Endothelial cell of umbilical vein (primary cell): Measurements from ENCODE around the gene GDI1.

Experiments
- FOS ChIP-seq: IDR thresholded peaks from 2 replicates; pipeline ENCODE4 v1.6.1; 2011; ENCODE audit warnings: mild to moderate bottlenecking, low read length, moderate library complexity, borderline replicate concordance; ENCODE audit not compliant: insufficient read depth
- JUN ChIP-seq: IDR thresholded peaks from 2 replicates; pipeline ENCODE4 v1.6.1; 2011; ENCODE audit warnings: borderline replicate concordance, low read depth; ENCODE audit not compliant: insufficient read length, insufficient read depth
- POLR2A ChIP-seq: IDR thresholded peaks from 2 replicates; pipeline ENCODE4 v1.6.1; 2012; ENCODE audit warnings: low read depth, mild to moderate bottlenecking, control low read depth, low read length
- POLR2AphosphoS5 ChIP-seq: IDR thresholded peaks from 2 replicates; pipeline ENCODE4 v1.6.1; 2012; ENCODE audit warnings: low read depth, mild to moderate bottlenecking, control low read depth, low read length, moderate library complexity; ENCODE audit not compliant: insufficient read depth
- TF ChIP-seq, protein P1 (sequence below), 2 donors: IDR thresholded peaks; 1 replicate in 1 of 2; 2 replicates in 1 of 2; pipeline ENCODE4 v1.5.1; 2011; ENCODE audit warnings: low read length in 2 of 2, mild to moderate bottlenecking in 2 of 2, moderate library complexity in 2 of 2, control low read depth in 1 of 2, inconsistent platforms in 1 of 2, low read depth in 1 of 2; ENCODE audit not compliant: insufficient read depth in 1 of 2; ENCODE audit errors: extremely low read depth in 1 of 2

DNA sequence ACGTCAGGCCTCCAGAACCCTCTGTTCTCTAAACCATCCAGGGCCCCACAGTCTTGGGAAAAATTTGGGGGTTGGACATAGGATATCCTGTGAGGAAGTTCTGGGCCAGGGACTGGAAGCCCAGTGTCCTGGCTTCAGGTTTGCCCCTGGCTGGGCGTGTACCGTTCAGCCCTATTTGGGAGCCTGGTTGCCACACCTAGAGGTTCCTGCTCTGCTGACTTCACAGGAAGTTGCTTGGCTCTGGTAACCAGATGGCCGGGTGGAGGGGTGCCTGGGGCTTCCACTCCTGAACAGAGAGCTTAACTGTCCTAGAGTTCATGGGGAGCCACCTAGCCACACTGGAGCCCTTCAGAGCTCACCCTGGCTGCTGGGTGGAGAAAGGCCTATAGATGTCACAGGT is 24.5 kb upstream of the GDI1 start:
- TF ChIP-seq, protein P1, sequence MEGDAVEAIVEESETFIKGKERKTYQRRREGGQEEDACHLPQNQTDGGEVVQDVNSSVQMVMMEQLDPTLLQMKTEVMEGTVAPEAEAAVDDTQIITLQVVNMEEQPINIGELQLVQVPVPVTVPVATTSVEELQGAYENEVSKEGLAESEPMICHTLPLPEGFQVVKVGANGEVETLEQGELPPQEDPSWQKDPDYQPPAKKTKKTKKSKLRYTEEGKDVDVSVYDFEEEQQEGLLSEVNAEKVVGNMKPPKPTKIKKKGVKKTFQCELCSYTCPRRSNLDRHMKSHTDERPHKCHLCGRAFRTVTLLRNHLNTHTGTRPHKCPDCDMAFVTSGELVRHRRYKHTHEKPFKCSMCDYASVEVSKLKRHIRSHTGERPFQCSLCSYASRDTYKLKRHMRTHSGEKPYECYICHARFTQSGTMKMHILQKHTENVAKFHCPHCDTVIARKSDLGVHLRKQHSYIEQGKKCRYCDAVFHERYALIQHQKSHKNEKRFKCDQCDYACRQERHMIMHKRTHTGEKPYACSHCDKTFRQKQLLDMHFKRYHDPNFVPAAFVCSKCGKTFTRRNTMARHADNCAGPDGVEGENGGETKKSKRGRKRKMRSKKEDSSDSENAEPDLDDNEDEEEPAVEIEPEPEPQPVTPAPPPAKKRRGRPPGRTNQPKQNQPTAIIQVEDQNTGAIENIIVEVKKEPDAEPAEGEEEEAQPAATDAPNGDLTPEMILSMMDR (IDR thresholded peaks at IDR 0.05; ENCODE audit: extremely low read depth in 1 of 2, insufficient read depth in 1 of 2, low read depth in 1 of 2, low read length in 2 of 2): no peak
- TF ChIP-seq POLR2A: no peak
- no peak for TF ChIP-seq POLR2AphosphoS5
- no peak for TF ChIP-seq FOS
- no peak for TF ChIP-seq JUN
